Measurements from ENCODE around the gene BLZF1. TPM values are rescaled to one million over a fixed set of nuclear protein-coding genes. Genes with fewer than 3 reads are reported as not detected.
"Not testable (repeated sequence)": the region's sequence is repeated elsewhere in the genome, so short reads cannot be mapped to it uniquely, and the experiment has no call there.

Gene BLZF1
- total RNA-seq, 1 experiment from 2014 or later: 19.6 TPM

DNA sequence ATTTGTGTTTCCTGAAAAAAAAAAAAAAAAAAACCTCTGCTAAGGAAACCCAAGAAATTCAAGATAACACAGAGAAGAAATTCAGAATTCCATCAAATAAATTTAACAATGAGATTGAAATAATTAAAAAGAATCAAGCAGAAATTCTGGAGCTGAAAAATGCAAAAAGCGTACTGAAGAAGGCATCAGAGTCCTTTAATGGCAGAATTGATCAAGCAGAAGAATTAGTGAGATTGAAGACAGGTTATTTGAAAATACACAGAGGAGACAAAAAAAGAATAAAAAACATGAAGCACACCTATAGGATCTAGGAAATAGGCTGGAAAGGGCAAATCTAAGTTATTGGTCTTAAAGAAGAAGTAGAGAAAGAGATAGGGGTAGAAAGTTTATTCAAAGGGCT, 38.6 kb upstream of the BLZF1 start:
- DNase-seq (ENCODE audit: low read depth, low spot score) (no peak), ATAC-seq (no peak)
- intact Hi-C loops (cut with micrococcal nuclease; ENCODE audit: unreplicated experiment): no loop called here
- H3K27me3 ChIP-seq (ENCODE audit: control insufficient read depth, insufficient read depth, low read length): no peaks in the 10 kb centered on the region
- ChIA-PET POLR2A (no interaction called here), CTCF (no interaction called here)
- H3K27ac ChIP-seq (ENCODE audit: low read length): no peak overlapping the region
- H3K4me3 ChIP-seq (ENCODE audit: low read depth in 2 of 2, low read length in 2 of 2): no peak overlapping the region
- in situ Hi-C loops (cut with HindIII; ENCODE audit: low pct_unique_long_range_greater_than_20kb, low sequenced_read_pairs): no loop called here
- H3K9me3 ChIP-seq (ENCODE audit: control insufficient read depth, insufficient read depth, low read depth, low read length): no peaks in the 10 kb centered on the region
- no TSS peak for BruUV-seq (replicated peaks)
- H3K36me3 ChIP-seq (ENCODE audit: control insufficient read depth, insufficient read depth, low read length): no peaks in the 10 kb centered on the region
- TF ChIP-seq POLR2AphosphoS5 (IDR thresholded peaks at IDR 0.05; ENCODE audit: low read depth, low read length): no peak
- TF ChIP-seq, protein P1, sequence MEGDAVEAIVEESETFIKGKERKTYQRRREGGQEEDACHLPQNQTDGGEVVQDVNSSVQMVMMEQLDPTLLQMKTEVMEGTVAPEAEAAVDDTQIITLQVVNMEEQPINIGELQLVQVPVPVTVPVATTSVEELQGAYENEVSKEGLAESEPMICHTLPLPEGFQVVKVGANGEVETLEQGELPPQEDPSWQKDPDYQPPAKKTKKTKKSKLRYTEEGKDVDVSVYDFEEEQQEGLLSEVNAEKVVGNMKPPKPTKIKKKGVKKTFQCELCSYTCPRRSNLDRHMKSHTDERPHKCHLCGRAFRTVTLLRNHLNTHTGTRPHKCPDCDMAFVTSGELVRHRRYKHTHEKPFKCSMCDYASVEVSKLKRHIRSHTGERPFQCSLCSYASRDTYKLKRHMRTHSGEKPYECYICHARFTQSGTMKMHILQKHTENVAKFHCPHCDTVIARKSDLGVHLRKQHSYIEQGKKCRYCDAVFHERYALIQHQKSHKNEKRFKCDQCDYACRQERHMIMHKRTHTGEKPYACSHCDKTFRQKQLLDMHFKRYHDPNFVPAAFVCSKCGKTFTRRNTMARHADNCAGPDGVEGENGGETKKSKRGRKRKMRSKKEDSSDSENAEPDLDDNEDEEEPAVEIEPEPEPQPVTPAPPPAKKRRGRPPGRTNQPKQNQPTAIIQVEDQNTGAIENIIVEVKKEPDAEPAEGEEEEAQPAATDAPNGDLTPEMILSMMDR (IDR thresholded peaks at IDR 0.05): no peak
- no peak for TF ChIP-seq SIN3A (IDR thresholded peaks at IDR 0.05; ENCODE audit: borderline replicate concordance, insufficient read depth, low read depth, low read length)
- TF ChIP-seq, protein P2, sequence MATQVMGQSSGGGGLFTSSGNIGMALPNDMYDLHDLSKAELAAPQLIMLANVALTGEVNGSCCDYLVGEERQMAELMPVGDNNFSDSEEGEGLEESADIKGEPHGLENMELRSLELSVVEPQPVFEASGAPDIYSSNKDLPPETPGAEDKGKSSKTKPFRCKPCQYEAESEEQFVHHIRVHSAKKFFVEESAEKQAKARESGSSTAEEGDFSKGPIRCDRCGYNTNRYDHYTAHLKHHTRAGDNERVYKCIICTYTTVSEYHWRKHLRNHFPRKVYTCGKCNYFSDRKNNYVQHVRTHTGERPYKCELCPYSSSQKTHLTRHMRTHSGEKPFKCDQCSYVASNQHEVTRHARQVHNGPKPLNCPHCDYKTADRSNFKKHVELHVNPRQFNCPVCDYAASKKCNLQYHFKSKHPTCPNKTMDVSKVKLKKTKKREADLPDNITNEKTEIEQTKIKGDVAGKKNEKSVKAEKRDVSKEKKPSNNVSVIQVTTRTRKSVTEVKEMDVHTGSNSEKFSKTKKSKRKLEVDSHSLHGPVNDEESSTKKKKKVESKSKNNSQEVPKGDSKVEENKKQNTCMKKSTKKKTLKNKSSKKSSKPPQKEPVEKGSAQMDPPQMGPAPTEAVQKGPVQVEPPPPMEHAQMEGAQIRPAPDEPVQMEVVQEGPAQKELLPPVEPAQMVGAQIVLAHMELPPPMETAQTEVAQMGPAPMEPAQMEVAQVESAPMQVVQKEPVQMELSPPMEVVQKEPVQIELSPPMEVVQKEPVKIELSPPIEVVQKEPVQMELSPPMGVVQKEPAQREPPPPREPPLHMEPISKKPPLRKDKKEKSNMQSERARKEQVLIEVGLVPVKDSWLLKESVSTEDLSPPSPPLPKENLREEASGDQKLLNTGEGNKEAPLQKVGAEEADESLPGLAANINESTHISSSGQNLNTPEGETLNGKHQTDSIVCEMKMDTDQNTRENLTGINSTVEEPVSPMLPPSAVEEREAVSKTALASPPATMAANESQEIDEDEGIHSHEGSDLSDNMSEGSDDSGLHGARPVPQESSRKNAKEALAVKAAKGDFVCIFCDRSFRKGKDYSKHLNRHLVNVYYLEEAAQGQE (IDR thresholded peaks at IDR 0.05; ENCODE audit: insufficient read depth in 1 of 2, low read depth in 2 of 2, low read length in 1 of 2): no peak
- no peak for TF ChIP-seq TCF7L2 (IDR thresholded peaks at IDR 0.05; ENCODE audit: low read depth, low read length)
- peaks cover 2% of the 10 kb centered on the region; the same call in 1 of the 2 replicates for H3K4me1 ChIP-seq (ENCODE audit: control insufficient read depth, insufficient read depth, low read length)

DNA sequence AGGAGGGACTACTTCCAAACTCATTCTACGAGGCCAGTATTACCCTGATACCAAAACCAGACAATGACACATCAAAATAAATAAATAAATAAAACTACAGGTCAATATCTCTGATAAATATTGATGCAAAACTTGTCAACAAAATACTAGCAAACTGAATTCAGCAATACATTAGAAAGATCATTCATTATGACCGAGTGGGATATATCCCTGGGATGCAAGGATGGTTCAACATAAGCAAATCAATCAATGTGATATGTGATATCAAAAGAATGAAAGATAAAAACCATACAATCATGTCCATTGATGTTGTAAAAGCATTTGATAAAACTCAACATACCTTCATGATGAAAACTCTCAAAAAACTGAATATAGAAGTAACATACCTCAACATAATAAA, 37.1 kb upstream of the BLZF1 start:
- TF ChIP-seq, protein P1 (IDR thresholded peaks at IDR 0.05): no peak
- no peak for TF ChIP-seq TCF7L2 (IDR thresholded peaks at IDR 0.05; ENCODE audit: low read depth, low read length)
- TF ChIP-seq, protein P2 (IDR thresholded peaks at IDR 0.05; ENCODE audit: insufficient read depth in 1 of 2, low read depth in 2 of 2, low read length in 1 of 2): no peak
- no peak for TF ChIP-seq POLR2AphosphoS5 (IDR thresholded peaks at IDR 0.05; ENCODE audit: low read depth, low read length)
- no peak for TF ChIP-seq SIN3A (IDR thresholded peaks at IDR 0.05; ENCODE audit: borderline replicate concordance, insufficient read depth, low read depth, low read length)
- intact Hi-C loops (cut with micrococcal nuclease; ENCODE audit: unreplicated experiment): no loop called here
- in situ Hi-C loops (cut with HindIII; ENCODE audit: low pct_unique_long_range_greater_than_20kb, low sequenced_read_pairs): no loop called here
- H3K9me3 ChIP-seq (ENCODE audit: control insufficient read depth, insufficient read depth, low read depth, low read length): no peaks in the 10 kb centered on the region
- no peaks in the 10 kb centered on the region; the same call in 1 of the 2 replicates for H3K4me1 ChIP-seq (ENCODE audit: control insufficient read depth, insufficient read depth, low read length)
- POLR2A ChIA-PET: no interaction called here
- no peaks in the 10 kb centered on the region for H3K36me3 ChIP-seq (ENCODE audit: control insufficient read depth, insufficient read depth, low read length)
- no peaks in the 10 kb centered on the region for H3K27me3 ChIP-seq (ENCODE audit: control insufficient read depth, insufficient read depth, low read length)
- no peak for ATAC-seq
- DNase-seq (ENCODE audit: low read depth, low spot score): no peak
- CTCF ChIA-PET: no interaction called here
- BruUV-seq (replicated peaks): no TSS peak
- no peak overlapping the region for H3K27ac ChIP-seq (ENCODE audit: low read length)
- H3K4me3 ChIP-seq (ENCODE audit: low read depth in 2 of 2, low read length in 2 of 2): no peak overlapping the region

DNA sequence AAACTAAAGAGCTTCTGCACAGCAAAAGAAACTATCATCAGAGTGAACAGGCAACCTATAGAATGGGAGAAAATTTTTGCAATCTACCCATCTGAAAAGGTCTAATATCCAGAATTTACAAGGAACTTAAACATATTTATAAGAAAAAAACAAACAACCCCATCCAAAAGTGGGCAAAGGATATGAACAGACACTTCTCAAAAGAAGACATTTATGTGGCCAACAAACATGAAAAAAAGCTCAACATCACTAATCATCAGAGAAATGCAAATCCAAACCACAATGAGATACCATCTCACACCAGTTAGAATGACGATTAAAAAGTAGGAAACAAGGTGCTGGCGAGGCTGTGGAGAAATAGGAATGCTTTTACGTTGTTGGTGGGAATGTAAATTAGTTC, 33.3 kb upstream of the BLZF1 start:
- in situ Hi-C loops (cut with HindIII; ENCODE audit: low pct_unique_long_range_greater_than_20kb, low sequenced_read_pairs); H3K4me1 ChIP-seq (ENCODE audit: control insufficient read depth, insufficient read depth, low read length); ATAC-seq; BruUV-seq (replicated peaks); H3K36me3 ChIP-seq (ENCODE audit: control insufficient read depth, insufficient read depth, low read length); H3K4me3 ChIP-seq (ENCODE audit: low read depth in 2 of 2, low read length in 2 of 2); CTCF ChIA-PET; POLR2A ChIA-PET; H3K27me3 ChIP-seq (ENCODE audit: control insufficient read depth, insufficient read depth, low read length); H3K9me3 ChIP-seq (ENCODE audit: control insufficient read depth, insufficient read depth, low read depth, low read length); H3K27ac ChIP-seq (ENCODE audit: low read length); intact Hi-C loops (cut with micrococcal nuclease; ENCODE audit: unreplicated experiment); DNase-seq (ENCODE audit: low read depth, low spot score): not testable (repeated sequence)
